Sciatic nerve (tissue), 2 donors: ENCODE data around the gene RABGEF1. TPM values are rescaled to one million over a fixed set of nuclear protein-coding genes. Genes with fewer than 3 reads are reported as not detected.
"Not testable (repeated sequence)": the region's sequence is repeated elsewhere in the genome, so short reads cannot be mapped to it uniquely, and the experiment has no call there.

Experiments
- ATAC-seq: fragments of 200-7000 bp; cut with Tn5 transposase; one replicate; pipeline ENCODE4 v1.9.1; 2020; ENCODE audit warnings: mild to moderate bottlenecking, moderate library complexity
- DNase-seq: peaks from one replicate; pipeline ENCODE4 v3.0.0-alpha.2; 2020; ENCODE audit warnings: low spot score
- intact Hi-C: fragments of 100-400 bp; cut with DNase I; formaldehyde crosslinking; loops from one replicate; pipeline ENCODE4 v1.14.2; 2022
- total RNA-seq: library from RNA; stranded (reverse); fragmentation: NEBNext Ultra II Directional; extraction: Animal tissue kit (Norgen Biotek cat#: 25700); gene quantifications from one replicate; pipeline ENCODE4 v1.2.1, GENCODE V29; 2021
- donor health status: DM: no; HTN: no; CAD: no.
- donor health status: DM: no; HTN: no; CAD: no.

RABGEF1 gene
- total RNA-seq, 1 donor from 2014 or later: 38.6 TPM

DNA sequence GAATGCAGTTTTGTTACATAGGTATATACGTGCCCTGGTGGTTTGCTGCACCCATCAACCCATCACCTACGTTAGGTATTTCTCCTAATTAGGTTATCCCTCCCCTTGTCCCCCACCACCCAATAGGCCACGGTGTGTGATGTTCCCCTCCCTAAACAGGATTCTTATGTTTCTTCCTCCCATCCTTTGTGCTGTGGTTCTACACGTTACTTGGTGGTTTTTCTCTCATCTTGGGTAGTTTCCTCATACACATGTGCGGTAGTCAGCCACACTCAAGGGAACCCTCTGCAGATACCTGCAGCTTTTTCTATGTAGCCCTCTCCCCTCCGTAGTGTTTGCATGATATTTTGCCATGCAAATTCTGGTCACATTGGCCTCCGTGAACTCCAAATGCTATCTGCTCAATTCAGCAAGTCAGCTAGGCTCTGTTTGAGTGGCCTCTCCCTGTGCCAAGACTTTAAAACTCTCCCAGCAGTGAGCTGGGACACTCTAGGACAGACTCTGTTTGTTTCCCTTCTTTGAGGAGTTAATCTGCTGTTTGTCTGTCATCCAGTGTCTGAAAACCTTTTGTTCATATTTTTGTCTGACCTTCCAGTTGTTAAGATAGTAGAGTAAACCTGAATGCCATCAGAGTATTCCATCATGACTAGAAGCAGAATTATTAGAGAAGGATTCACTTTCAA lies 41.0 kb downstream of the RABGEF1 start:
- DNase-seq (no peak), ATAC-seq (no peak)
- intact Hi-C loops: no loop called here

DNA sequence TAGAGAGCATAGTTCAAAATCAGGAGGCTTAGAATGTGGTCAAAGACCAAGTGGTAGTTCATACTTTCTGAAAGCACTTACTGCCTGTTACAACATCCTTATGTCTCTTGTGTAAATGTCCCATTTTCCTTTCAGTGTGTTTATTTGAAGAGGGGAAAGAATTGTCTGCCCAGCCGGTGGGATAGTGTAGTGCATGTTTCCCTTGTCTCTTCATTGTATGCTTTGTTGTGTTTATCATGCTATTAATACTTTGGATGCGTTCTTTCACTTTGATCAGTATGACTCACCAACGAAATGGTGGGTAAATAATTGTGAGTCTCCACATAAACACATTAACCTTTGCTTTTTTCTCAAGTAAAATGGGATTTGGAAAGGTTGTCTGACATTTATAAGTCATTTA lies 42.3 kb downstream of the RABGEF1 start:
- ATAC-seq, intact Hi-C loops, DNase-seq: not testable (repeated sequence)

DNA sequence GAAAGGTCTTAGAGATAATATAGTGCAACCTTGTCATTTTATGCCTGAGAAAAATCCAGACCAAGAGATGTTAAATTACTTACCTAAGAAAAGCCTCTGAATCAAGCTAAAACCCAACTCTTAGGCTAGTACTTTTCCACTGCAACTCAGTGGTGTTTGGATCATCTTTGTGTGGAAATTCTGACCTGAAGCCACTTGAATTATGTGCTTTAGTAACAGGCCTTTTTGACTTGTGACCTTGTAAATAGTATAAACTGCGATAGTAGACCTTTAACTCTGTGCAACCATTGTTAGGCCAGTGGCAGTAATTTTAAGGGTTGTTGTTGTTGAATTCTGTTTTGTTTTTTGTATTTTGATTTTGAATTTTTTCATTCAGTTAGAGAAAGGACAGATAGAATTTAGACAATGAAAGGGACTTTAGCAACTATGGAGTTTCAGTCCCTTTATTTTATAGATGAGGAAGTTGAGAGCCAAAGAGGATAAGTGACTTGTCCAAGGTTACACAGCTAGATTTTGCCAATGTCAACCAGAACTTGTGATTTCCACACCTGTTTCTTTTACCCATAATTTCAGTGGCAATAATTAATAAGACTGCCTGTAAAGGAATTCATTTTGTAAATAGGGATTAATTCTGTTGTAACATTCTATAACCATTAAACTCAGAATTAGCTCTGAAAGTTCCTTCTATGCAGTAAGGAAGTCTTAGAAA lies 43.5 kb downstream of the RABGEF1 start:
- intact Hi-C loops, ATAC-seq, DNase-seq: not testable (repeated sequence)

DNA sequence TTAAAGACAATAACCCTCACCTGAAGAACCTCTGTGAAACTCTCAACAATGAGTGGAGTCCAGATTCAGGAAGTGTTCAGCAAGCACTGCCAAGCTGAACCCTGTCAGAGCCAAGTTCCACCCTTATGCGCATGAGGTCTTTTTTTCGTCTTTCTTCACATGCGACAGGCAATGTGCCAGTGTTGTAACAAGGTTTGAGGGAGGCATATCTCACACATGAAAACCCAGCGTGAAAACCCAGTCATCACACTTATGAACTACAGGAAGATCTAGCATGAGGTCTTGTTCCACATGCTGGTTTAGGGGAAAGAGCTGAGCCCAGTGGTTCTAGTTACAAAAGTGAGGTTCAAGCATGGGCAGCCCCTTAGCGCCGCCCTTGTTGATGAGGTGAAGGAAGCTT lies 49.7 kb downstream of the RABGEF1 start:
- intact Hi-C loops: no loop called here
- DNase-seq: no peak
- no peak for ATAC-seq

DNA sequence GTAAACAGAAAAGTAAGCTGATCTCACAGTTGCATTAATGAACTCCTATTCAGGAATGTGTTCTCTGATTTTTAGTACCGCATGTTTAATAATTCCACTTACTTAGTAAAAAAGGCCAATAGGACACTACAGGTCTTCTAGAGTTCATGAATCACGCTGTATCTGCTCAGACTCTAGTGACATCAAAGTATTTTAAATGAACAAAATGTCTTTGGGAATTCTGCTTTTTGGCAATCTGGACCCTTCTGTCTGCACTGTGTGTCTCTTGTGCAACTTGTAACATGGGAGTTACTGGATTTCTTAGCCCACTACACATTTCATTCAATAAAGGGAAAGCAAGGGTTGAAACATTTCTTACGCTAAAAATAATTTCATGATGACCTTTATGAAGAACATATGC lies 50.2 kb downstream of the RABGEF1 start:
- DNase-seq: no peak
- no peak for ATAC-seq
- intact Hi-C loops: no loop called here

DNA sequence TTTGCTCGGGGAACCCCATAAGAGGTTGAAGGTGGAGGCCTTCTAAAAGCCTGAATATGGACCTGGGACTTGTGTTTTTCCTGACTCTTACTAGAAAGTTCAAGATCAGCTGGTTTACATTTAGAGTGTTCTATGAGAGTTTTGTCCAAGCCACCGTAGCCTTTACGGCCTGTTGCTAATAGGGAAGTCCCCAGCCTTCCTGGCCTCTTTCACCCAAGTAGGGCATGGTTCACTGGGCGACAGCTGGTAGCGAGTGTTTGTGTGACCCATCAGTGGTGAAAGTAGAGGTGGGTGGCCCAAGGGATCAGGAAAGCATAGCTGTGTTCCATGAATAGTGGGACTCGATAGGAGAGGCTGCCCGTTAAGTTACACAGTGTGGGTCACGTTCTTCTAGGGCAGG lies 60.1 kb downstream of the RABGEF1 start:
- DNase-seq (no peak), ATAC-seq (no peak)
- intact Hi-C loops: no loop called here

DNA sequence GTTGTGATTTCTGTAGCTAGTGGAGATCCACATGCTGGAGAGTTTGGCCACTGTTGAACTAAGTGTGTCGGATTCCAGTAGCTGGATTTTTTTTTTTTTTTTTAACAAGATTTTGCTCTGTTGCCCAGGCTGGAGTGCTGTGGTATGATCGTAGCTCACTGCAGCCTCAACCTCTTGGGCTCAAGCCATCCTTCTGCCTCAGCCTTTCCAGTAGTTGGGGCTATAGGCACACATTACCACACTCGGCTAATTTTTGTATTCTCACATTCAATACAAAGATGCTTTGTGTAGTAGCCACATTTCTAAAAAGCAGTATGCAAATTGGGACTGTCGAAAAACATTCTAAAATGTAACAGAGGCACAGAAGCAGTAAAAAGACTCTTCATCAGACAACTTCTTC lies 63.5 kb downstream of the RABGEF1 start:
- ATAC-seq: peak; percentile 55
- intact Hi-C loops: no loop called here
- DNase-seq: no peak

DNA sequence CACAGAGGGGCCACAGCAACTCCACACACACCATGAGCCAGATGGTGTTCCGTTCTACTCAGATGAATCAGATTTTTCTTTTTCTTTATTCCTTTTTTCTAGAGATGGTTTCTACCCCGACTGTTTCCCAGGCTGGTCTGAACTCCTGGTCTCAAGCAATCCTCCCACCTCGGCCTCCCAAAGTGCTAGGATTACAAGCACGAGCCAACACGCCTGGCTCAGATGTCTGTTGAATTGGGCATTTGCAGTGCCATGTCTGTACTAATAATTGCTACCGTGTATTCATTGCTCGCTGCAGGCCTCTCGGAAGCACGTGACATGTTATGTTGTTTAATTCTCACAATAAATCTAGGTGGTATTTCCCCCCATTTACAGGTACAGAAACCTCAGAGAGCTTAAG lies 67.2 kb downstream of the RABGEF1 start:
- DNase-seq (no peak), ATAC-seq (no peak)
- intact Hi-C loops: no loop called here

DNA sequence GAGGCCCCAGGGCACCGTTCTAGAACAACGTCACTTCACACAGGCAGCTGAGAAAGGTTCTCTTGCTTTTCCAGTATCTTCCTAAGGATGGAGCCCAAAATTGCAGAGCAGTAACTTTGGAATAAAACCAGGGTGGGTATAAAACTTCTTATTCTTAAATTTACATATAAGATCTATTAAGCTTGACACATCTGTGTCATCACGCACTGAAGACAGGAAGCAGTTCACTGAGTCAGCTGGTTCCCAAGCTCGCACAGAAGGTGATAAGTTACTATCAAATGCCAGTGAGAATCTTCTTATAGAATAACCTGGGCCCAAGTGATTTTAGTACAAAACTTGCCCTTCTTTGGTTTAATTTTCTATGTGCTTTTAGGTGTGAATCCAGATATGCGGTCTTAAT lies 70.2 kb downstream of the RABGEF1 start:
- intact Hi-C loops: no loop called here
- no peak for DNase-seq
- ATAC-seq: no peak

DNA sequence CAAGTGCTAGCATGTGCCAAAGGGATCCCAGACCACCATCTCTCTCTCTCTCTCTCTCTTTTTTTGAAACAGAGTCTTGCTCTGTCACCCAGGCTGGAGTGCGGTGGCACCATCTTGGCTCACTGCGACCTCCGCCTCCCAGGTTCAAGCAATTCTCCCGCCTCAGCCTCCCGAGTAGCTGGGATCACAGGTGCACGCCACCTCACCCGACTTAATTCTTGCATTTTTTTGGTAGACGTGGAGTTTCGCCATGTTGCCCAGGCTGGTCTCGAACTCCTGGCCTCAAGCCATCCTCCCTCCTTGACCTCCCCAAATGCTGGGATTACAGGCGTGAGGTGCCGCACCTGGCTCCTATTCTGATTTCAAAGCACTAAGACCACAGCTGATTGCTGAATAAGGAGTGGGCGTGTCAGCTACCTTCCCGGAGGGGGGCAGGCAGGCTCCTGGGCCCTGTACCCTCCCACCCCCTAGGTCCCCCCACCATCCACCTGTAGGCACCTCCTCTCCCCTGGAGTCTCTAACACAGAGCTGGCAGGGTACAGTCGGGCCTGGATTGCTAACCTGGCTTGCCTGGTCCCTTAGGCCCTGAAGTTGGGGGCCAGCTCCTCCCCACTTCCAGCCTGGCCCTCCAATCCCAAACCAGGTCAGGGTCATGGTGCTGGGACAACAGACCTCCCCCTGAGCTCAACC lies 74.8 kb downstream of the RABGEF1 start:
- DNase-seq (peak; percentile 32), ATAC-seq (peak; percentile 30)
- intact Hi-C loops: not testable (repeated sequence)

DNA sequence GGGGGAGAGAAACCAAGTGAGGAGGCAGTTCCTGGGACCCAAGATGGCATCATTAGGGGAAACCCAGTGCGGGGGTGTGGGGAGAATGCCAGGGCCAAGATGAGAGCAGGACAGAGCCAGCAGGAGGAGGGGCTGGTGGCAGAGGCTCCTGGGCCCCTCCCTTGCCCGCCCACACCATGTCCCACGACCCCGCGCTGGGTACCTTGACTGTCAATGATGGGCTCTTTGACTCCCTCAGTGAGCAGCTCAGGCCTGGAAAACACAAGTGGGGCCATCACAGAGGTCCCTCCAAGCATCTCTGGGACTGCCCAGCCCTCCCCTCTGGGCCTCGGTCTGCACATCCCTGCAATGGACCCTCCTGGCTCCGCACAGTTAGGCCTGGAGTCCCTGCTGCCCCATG lies 75.4 kb downstream of the RABGEF1 start:
- DNase-seq (peak; percentile 37), ATAC-seq (peak; percentile 17)
- intact Hi-C loops: no loop called here

DNA sequence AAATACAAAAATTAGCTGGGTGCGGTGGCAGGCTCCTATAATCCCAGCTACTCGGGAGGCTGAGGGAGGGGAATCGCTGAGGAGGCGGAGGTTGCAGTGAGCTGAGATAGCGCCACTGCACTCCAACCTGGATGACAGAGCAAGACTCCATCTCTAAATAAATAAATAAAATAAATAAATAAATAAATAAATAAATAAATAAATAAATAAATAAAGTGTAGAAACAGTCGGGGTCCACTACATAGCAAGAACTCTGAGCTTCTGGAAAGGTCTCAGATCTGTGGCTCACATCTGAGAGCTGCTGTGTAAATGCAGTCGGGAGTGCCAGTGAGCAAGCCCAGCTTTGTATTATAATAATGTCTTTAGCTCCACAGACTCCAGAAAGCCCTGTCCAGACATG lies 76.1 kb downstream of the RABGEF1 start:
- DNase-seq, ATAC-seq, intact Hi-C loops: not testable (repeated sequence)

DNA sequence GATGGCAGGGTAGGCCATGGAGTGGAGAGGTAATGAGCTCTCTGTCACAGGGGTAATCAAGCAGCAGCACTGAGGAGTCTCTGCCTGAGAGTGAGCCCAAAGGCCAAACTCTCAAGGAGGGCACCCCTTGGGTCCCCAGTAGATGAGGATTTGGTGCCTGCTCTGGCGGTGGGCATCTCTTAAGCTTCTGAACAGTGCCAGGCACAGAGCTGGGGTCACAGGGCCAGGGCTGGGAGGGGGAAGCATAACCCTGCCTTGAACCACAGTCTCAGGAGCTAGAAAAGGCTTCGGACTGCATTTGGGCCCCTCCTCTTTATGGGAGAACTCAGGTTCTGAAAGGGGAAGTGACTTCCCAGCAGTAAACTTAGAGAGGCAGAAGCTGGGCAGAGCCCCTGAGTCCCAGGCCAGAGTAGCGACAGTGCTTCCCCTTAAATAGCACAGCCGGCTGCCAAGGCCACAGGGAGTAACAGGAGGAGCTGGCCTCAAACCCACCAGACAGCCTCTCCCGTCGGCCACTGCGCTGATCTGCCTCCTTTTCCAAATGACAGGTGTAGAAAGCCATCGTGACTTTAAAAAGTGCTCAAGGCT lies 76.8 kb downstream of the RABGEF1 start:
- intact Hi-C loops, DNase-seq: not testable (repeated sequence)
- peak; percentile 78 for ATAC-seq

DNA sequence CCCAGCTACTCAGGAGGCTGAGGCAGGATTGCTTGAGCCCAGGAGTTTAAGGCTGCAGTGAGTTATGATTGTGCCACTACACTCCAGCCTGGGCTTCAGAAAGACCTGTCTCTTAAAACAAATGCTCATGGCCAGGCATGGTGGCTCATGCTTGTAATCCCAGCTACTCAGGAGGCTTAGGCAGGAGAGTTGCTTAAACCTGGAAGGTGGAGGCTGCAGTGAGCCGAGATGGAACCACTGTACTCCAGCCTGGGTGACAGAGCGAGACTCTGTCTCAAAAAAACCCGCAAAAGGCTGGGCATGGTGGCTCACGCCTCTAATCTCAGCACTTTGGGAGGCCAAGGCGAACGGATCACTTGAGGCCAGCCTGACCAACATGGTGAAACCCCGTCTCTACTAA lies 77.4 kb downstream of the RABGEF1 start:
- DNase-seq, ATAC-seq, intact Hi-C loops: not testable (repeated sequence)

DNA sequence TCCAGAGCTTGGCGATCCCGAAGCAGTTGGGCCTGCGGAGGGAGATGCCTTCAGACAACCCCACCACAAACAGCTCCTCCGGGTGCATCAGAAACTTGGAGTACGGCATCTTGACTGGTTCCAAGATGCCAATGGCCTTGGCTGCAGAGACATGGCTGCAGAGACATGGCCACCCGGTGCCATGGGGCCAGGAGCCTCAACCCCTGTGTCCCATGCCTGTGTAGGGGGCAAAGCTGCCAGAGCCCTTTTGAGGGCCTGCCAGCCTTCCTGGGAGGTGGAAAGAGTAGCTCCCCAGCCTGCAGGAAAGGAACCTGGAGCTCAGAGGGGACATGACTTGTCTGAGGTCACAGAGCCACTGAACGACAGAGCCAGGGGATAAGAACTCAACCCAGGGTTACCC lies 83.5 kb downstream of the RABGEF1 start:
- DNase-seq: no peak
- no peak for ATAC-seq
- intact Hi-C loops: no loop called here

DNA sequence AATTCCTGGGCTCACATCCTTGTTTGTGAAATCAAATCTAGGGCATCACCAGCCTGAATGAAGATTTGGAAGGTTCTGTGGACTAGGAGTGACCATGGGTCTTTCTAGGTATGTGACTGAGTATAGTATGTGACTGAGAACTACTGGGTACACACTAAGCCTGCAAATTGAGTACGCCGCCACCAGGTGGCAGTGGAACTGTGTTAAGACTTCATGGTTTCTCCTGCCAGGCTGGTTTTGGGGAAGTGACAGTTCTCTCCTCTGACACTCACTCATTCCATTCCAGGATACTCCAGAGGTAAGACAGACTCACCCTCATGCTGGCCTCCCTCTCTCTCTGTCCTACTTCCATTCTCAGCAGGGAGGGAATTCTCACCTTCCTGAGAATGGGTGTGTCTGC lies 85.0 kb downstream of the RABGEF1 start:
- intact Hi-C loops, DNase-seq, ATAC-seq: not testable (repeated sequence)

DNA sequence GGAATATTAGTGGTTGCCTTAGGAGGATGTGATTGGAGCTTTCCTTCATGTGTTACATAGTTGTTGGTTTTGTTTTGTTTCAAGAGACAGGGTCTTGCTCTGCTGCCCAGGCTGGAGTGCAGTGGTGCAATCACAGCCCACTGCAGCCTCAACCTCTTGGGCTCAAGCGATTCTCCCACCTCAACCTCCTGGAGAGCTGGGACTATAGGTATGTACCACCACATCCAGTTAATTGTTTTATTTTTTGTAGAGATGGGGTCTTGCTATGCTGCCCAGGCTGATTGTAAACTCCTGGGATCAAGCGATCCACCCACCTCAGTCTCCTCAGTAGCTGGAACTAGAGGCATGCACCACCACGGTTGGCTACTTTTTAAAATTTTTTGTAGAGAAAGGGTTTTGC lies 86.1 kb downstream of the RABGEF1 start:
- intact Hi-C loops: no loop called here
- DNase-seq: no peak
- no peak for ATAC-seq

DNA sequence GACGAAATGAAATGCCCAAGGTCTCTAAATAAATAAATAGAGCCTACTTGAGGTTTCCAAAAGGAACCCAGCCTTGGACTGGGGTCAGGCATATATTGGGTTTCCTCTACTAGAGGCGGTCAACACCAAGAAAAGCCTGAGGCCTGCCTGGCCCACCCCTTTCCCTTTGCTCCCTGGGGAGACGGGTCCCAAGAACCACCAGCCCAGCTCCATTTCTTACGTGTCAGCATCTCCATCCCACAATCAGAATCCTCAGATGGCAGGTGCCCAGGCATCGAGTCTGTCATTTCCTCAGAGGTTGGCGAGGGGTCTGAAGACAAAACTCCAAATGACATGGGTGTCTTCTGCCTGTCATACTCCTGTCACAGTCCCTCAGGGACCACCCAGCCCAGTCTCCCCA lies 90.4 kb downstream of the RABGEF1 start:
- not testable (repeated sequence) for ATAC-seq

DNA sequence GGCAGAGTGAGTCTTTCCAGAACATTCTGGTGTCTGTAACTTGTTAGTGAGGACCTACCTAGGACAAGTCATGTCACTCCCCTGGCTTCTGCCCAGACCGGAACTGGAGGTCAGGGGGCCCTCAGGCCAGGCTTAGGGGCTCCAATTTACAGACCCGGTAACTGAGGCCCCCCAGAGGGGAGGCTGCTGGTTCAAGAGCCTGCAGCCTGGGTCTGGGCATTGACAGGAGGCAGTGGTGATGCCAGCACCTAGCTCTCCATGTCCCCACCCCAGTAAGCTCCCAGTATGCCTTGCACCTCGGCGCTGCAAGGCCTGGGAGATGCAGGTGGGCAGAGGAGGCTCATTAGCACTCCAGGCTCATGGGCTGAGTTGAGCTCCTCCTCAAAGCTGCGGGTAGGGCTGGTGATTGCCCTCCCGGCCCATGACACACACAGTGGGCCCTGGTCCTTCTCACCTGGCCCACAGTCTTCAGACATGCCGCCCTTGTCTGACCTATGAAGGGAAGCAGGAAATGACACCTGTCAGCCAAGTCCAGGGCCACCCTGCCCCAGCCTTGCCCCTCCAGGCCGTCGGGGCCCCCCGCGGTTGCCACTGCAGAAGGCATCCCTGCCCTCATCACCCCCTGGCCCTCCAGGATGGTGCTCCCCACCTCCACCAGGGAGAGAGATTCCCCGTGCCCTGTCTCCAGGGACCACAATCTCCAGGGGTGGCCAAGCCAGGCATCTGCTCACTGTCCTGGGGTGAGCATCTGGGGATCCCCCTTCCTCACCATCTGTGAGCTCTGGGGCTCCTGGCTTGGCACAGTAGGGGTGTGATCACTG lies 92.2 kb downstream of the RABGEF1 start:
- DNase-seq: no peak
- intact Hi-C loops: no loop called here
- ATAC-seq: no peak

More for the DNA sequence above, 90.4 kb downstream of the RABGEF1 start:
- intact Hi-C loops, DNase-seq: not testable (repeated sequence)
